PC-3 (cell line): ENCODE data around the gene MTA3.
A peak's percentile ranks its signal among the peaks of the same experiment; 100 is the strongest.

ENCODE experiments used
- EZH2 ChIP-seq: fragments of 300-600 bp; sonication (generic); IDR thresholded peaks from one replicate; pipeline ENCODE4 v1.6.1; 2017; ENCODE audit warnings: antibody characterized with exemption, mild to moderate bottlenecking, low read length; ENCODE audit not compliant: unreplicated experiment
- TF ChIP-seq, protein P1 (sequence below): fragments of 300-600 bp; sonication (generic); conservative IDR thresholded peaks from 2 replicates; pipeline ENCODE4 v1.5.1; 2017; ENCODE audit warnings: antibody characterized with exemption, low read depth, mild to moderate bottlenecking, low read length

GRCh38 chr2:42558827-42559226 is 9.6 kb upstream of the MTA3 start:
- TF ChIP-seq, protein P1, sequence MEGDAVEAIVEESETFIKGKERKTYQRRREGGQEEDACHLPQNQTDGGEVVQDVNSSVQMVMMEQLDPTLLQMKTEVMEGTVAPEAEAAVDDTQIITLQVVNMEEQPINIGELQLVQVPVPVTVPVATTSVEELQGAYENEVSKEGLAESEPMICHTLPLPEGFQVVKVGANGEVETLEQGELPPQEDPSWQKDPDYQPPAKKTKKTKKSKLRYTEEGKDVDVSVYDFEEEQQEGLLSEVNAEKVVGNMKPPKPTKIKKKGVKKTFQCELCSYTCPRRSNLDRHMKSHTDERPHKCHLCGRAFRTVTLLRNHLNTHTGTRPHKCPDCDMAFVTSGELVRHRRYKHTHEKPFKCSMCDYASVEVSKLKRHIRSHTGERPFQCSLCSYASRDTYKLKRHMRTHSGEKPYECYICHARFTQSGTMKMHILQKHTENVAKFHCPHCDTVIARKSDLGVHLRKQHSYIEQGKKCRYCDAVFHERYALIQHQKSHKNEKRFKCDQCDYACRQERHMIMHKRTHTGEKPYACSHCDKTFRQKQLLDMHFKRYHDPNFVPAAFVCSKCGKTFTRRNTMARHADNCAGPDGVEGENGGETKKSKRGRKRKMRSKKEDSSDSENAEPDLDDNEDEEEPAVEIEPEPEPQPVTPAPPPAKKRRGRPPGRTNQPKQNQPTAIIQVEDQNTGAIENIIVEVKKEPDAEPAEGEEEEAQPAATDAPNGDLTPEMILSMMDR, result peak; percentile 38
- no peak for TF ChIP-seq EZH2
